Fibroblast of skin of right biceps (primary cell): Measurements from ENCODE around the gene KAT6B.

Source experiments
- DNase-seq: peaks from one replicate; pipeline ENCODE4 v3.0.0-alpha.2; 2013

The KAT6B gene

DNA sequence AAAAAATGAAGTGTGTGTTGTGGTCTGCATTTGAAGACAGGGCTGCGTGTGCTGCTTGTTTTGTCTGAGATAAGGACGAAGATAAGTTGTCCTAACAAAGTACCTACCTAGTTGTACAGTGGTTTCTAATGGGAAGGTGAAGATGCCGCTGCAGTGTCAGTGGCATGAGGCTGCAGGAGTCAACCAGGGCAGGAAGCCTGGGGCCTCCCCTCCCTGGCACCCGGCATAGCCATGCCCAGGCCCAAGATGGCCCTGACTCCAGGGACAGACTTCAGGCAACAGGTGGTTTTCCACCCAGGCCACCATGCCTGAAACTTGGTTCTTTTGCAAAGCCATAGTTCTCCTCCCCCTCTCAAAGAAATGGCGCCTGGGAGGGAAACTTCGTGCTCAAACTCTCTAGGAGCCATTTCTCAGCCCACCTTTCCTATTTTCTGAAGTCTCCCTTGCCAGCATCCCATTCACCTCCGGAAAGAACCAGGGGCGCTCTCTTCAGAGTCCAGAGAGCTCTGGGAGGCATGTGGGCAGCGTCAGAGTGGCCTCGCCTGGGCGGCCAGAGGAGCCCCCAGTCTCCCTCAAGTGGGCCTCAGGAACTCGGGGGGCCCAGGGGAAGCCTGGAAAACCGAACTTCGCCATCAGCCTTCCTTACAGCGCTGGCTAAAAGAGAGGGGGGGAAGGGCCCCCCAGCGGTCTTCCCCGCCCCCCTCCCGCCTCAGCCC is 2.1 kb upstream of the KAT6B start:
- no peak for DNase-seq

- no peak for DNase-seq
These were observed 1.5 kb upstream of the KAT6B start for GRCh38 chr10:74824900-74825370.

- peak; percentile 60 for DNase-seq
These were observed 844 bp upstream of the KAT6B start for GRCh38 chr10:74825371-74826141.

- DNase-seq: no peak
These were observed 643 bp downstream of the KAT6B start for GRCh38 chr10:74827045-74827441.

- DNase-seq: no peak
These were observed 1.3 kb downstream of the KAT6B start for GRCh38 chr10:74827694-74828093.

DNA sequence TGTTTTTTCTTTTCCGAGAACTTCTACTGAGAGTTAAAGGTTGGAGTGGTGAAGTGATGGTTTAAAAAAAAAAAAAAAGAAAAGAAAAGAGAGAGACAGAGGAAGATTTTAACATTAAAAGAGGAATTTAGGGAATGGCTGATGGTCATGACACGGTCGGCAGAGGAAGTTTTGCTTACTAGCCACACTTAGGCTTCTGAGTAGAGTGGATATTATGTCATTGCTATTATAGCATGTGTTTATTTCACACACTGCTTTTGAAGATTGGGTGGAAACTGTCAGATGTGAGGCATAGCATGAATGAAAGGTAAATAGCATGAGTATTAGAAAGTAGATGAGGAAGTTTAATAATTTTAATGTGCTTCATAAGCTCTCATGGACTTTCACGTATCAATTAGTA is 2.5 kb downstream of the KAT6B start:
- no peak for DNase-seq

- no peak for DNase-seq
These were observed 5.2 kb downstream of the KAT6B start for GRCh38 chr10:74831518-74832120.

GRCh38 chr10:74835963-74836362 is 9.6 kb downstream of the KAT6B start:
- no peak for DNase-seq

- no peak for DNase-seq
These were observed 10.5 kb downstream of the KAT6B start for GRCh38 chr10:74836877-74837276.

GRCh38 chr10:74837743-74838142 is 11.3 kb downstream of the KAT6B start:
- no peak for DNase-seq

- no peak for DNase-seq
These were observed 13.3 kb downstream of the KAT6B start for GRCh38 chr10:74839708-74840107.

- no peak for DNase-seq
These were observed 15.0 kb downstream of the KAT6B start for GRCh38 chr10:74841265-74841973.

DNA sequence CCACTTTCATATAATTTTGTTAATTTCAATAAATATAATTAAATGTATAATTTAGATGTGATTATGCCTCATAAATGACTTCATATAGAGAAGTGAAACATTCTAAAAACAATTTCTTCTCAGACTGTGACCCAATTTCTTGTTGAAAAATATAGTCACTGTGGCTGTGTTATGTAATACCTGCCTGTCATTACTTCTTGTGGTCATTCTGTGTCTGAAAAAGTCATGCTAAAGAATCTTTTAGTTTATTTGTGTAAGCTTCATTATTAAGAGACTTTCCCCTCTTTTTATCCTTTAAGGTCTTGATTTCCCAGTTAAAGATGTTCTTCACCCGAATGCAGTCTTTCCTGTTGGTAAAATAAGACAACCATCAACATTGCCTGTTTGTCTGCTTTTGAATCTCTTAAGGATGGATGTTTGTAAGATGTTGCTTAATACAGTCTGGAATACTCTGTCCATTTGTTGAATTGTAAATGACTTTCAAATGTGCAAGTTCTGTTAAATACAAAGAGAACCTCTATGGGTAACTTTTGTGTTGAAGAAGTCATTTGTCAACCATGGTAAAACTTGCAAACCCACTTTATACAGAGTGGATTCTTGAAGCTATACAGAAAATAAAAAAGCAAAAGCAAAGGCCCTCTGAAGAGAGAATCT is 16.0 kb downstream of the KAT6B start:
- no peak for DNase-seq

DNA sequence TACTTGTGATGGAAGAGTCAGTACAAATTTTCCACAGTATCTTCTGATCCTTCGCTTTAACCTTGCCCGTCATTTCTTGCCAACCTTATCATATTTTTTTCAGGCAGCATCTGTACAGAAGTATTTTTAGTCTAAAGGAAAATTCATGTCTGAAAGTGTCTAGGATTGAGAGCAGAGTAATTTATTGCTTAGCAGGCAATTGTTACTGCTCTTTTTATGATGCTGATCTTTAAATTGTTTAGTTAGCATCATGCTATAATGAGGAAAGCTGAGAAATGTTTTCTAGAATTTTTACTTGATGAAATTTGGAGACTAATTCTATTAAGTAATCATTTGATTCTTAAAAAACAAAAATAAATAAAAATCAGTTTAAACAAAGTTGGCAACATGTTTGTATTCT is 20.6 kb downstream of the KAT6B start:
- DNase-seq: no peak

GRCh38 chr10:74851831-74852230 is 25.4 kb downstream of the KAT6B start:
- no peak for DNase-seq

DNA sequence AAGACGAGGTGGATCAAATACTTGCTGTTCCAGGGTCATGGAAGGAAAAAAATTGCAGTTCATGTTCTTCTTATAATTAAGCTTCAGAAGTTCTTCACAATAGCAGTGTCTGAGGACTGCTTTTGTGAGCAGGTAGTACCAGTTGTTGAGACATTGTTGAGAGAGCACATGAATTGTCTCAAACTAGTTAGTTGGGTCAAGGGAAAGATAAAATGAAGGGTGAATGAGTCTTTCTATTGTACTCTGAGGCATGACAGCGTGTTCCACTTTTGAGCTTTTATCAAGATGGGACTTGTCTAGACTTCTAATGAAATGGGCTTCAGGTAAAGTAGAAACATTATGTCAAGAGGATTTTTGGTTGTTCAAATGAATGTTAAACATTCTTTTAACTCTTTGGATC is 26.0 kb downstream of the KAT6B start:
- DNase-seq: no peak

- no peak for DNase-seq
These were observed 28.2 kb downstream of the KAT6B start for GRCh38 chr10:74854610-74855009.

- no peak for DNase-seq
These were observed 28.6 kb downstream of the KAT6B start for GRCh38 chr10:74855027-74855426.

GRCh38 chr10:74855439-74855838 is 29.0 kb downstream of the KAT6B start:
- DNase-seq: no peak

GRCh38 chr10:74856940-74857339 is 30.5 kb downstream of the KAT6B start:
- no peak for DNase-seq

GRCh38 chr10:74857586-74857985 is 31.2 kb downstream of the KAT6B start:
- DNase-seq: no peak

- DNase-seq: no peak
These were observed 33.1 kb downstream of the KAT6B start for GRCh38 chr10:74859546-74859945.

GRCh38 chr10:74862625-74863024 is 36.2 kb downstream of the KAT6B start:
- no peak for DNase-seq
